Hippocampal formation (tissue), 2 donors: ENCODE data around the gene RABGAP1.

Source experiments
- DNase-seq, 2 donors: peaks; one replicate each; lab custom pipeline; 2025; lab: John Stamatoyannopoulos, UW

RABGAP1 gene

DNA sequence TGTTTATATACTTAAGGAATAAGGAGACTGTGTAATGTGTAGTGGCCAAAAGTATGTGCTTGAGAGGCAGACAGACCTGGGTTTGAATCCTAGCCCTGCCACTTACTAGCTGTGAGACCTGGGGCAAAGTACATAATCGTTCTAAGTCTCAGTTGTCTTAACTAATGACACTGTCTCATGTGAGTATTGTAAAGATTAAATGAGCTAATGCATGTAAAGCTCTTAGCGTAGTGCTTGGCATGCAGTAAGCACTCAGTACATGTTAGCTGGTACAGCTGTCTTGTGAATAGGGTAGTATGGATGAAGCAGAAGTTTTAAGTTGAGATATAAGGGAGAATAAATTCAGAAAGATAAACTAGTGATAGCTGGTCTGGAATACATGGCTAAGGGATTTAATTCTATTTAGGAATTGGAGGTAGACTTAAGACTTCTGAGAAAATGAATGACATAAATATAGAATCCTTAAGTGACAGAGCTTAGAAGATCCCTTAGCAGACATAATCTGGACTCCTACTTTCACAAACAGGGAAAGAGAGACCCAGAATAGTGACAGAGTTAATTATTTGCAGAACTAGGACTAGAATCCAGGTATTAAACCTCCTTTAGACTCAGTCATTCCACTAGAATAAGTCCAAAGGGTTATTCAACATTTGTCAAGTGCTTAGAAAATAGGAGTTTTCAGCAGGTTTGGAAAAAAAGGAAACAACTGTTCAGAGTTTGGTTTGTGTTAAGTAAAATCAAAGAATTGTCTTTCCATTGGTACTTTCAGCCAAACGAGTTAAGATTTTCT, 105.8 kb downstream of the RABGAP1 start:
- no peak for DNase-seq

- DNase-seq: no peak
Measured at GRCh38 chr9:123048748-123049147, 107.9 kb downstream of the RABGAP1 start.

GRCh38 chr9:123049589-123050222, 108.9 kb downstream of the RABGAP1 start:
- DNase-seq: no peak

- DNase-seq: no peak
Measured at GRCh38 chr9:123053046-123053445, 112.2 kb downstream of the RABGAP1 start.

DNA sequence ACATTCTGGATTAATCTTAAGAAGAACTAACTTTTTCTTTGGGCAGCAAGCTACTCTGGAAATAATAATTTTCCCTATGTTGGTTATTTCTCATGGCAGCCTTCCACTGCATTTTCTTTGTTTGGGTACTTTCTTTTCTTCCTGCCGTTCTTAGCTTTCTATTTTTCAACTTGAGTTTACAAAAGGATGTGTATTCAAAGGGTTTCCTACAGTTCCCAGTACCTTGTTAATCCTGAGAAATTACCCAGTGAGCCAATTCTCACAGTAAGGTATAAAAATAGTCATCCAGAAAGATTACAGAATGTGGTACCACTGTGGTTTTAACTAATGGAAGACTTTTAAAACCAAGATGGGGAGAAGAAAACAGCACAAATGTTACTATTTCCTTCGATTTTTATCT, 112.9 kb downstream of the RABGAP1 start:
- no peak for DNase-seq

- no peak for DNase-seq
Measured at GRCh38 chr9:123058834-123059233, 118.0 kb downstream of the RABGAP1 start.

DNA sequence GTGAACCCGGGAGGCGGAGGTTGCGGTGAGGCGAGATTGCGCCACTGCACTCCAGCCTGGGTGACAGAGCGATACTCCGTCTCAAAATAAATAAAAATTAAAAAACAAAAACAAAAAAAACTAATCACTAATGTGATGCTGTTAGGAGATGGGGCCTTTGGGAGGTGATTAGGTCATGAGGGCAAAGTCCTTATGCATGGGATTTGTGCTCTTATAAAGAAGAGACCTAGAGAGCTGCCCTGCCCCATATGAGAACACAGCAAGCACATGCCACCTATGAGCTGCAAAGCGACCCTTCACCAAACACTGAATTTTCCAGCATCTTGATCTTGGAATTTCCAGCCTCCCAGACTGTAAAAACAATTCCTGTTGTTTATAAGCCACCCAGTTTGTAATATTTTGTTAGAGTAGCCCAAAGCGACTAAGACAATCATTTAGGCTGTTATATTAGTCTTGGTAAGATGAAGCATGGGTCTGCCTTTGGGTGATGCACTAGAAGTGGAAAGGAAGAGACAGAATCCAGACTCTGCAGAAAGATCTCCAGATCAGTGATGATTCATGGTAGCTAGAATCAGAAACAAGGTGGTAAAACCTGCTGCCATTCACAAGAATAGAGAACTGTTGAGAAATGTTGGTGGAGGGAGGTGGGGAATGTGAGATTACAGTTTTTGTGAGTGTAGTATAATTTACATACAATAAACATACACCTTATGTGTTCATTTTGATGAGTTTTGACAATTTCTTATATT, 118.8 kb downstream of the RABGAP1 start:
- DNase-seq: no peak

DNA sequence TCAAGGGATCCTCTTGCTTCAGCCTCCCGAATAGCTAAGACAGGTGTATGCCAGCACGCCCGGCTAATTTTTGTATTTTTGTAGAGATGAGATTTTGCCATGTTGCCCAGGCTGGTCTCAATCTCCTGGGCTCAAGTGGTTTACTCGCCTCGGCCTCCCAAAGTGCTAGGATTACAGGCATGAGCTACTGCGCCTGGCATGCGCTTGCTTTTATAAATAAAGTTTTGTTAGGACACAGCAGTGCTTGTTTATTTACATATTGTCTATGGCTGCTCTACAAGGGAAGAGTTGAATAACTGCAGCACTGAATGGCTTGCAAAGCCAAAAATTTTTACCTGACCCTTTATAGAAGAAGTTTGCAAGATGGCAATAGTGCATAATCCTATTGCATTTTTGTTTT, 120.4 kb downstream of the RABGAP1 start:
- DNase-seq: no peak

GRCh38 chr9:123062351-123063176, 121.7 kb downstream of the RABGAP1 start:
- DNase-seq: no peak

GRCh38 chr9:123063177-123063598, 122.4 kb downstream of the RABGAP1 start:
- no peak for DNase-seq

DNA sequence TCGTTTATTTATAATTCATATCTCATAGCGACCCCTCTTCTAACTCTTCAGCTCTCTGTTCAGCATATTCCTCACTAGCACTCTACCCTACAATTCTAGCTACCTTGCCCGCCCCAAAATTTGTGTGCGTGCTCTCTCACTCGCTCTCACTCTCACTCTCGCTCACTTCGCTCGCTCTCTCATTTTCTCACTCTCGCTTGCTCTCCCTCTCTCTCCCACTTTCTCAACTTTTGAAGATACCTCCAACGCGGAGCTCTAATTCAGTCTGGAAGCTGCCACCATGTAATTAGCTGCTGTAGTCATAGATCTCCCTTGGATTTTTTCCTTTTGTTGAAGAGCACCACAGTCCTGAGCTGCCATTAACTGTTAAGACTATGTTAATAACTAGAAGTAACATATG, 123.1 kb downstream of the RABGAP1 start:
- no peak for DNase-seq

DNA sequence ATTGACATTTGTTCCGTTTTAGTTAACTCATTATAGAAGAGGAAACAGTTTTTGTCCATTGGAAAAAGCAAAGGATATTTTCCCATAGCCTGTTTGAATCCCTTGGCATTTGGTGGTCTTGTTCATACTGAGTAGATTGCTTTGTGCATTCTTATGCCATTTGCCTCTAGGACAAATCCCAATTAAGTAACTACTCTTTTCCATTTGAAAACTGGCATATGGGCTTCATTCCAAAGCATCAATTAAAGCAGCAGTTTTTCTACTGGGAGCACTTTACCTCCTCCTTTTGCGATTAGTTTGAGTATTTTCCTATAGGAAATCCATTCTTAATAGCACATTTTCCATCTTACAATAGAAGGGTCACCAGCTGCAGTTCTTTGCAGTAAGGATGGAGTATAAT, 123.9 kb downstream of the RABGAP1 start:
- no peak for DNase-seq

- no peak for DNase-seq
Measured at GRCh38 chr9:123065196-123065595, 124.4 kb downstream of the RABGAP1 start.

DNA sequence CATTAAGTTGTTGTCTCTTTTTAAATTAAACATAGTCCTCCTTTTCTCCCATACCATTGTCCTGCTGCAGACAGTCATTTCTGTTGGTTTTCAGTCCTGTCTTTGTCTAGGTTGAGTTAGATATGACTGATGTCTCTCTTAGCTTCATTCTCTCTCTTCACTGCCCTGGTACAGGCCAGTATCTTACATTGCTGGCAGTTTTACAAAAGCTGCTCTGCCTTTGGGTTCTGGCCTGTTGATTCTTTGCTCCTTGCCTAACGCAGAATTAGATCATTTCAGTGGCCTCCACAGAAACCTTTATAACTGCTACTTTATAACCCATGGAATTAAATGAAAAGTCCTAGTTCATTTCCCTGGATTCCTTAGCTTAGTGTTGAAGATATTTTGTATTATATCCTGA, 126.3 kb downstream of the RABGAP1 start:
- DNase-seq: no peak

DNA sequence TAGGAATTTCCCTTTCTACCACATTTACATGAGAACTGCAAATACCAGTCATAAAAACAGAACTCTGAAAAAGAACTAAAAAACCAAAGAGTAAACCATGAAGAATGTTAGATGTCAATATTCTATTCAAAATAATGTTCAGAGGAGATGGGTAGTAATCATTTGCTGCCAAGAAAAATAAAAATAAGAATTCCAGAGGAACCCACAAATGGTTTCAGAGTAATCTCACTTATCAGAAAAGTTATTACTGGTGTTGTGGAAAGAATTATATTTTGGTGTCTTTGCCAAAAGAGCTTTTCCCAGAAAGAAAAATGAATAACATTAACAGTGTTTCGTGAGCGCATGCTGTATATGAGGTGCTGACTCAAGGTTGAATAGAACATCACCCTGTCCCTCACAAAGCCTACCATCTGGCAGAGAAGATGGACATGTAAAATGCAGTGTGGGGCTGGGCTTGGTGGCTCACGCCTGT, 128.2 kb downstream of the RABGAP1 start:
- DNase-seq: no peak

GRCh38 chr9:123070198-123070597, 129.4 kb downstream of the RABGAP1 start:
- no peak for DNase-seq

DNA sequence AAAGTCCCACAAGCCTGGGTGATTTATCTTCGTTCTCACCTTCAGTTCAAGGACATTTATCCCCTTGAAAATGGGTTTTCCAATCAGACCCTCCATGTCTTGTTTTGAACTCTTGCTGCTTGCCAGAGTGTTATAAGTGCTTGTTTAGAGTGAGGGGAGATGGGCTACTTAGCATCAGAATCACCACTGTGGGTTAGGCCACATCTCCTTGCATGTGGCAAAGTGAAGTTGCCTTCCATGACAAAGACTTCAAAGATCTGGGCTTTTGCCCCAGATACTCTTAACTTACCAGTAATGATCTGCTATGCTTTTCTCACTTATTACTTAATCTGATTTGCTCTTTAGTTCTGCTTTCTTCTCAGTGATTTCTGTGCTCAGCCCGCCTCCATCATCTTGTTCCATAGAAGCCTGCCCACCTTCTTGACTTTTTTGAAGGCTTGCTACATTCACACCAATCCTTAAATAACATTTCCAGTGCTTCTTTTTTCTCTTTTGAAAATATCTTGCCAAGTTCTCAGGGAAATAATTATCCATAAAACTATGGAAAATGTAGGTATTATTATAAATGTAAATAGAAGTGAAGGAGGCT, 131.7 kb downstream of the RABGAP1 start:
- no peak for DNase-seq

- DNase-seq: no peak
Measured at GRCh38 chr9:123073441-123073840, 132.6 kb downstream of the RABGAP1 start.

- no peak for DNase-seq
Measured at GRCh38 chr9:123073991-123074422, 133.2 kb downstream of the RABGAP1 start.

- no peak for DNase-seq
Measured at GRCh38 chr9:123074628-123075027, 133.8 kb downstream of the RABGAP1 start.

GRCh38 chr9:123080444-123080843, 139.6 kb downstream of the RABGAP1 start:
- DNase-seq: no peak
